GM12875 (cell line): ENCODE data around the gene GINS2.

Experiments used
- H3K4me3 ChIP-seq: one replicate; pipeline ENCODE4 v1.5.1; 2011; ENCODE audit warnings: low read depth, low read length, control low read depth
- CTCF ChIP-seq: IDR thresholded peaks from 2 replicates; pipeline ENCODE4 v1.5.1; 2011; ENCODE audit warnings: low read depth, mild to moderate bottlenecking, control low read depth, inconsistent platforms, low read length, moderate library complexity, borderline replicate concordance; ENCODE audit not compliant: insufficient read depth

The GINS2 gene

GRCh38 chr16:85667841-85668413 lies 20.8 kb downstream of the GINS2 start:
- TF ChIP-seq CTCF: no peak
- no peak overlapping the region for H3K4me3 ChIP-seq

GRCh38 chr16:85667261-85667660 lies 21.5 kb downstream of the GINS2 start:
- H3K4me3 ChIP-seq: no peak overlapping the region
- TF ChIP-seq CTCF: no peak

GRCh38 chr16:85665929-85666328 lies 22.8 kb downstream of the GINS2 start:
- no peak overlapping the region for H3K4me3 ChIP-seq
- TF ChIP-seq CTCF: no peak

- TF ChIP-seq CTCF: no peak
- no peak overlapping the region for H3K4me3 ChIP-seq
Observed at GRCh38 chr16:85665373-85665740, 23.4 kb downstream of the GINS2 start.

- no peak for TF ChIP-seq CTCF
Observed at GRCh38 chr16:85664580-85665372, 24.0 kb downstream of the GINS2 start.

GRCh38 chr16:85663891-85664321 lies 24.8 kb downstream of the GINS2 start:
- TF ChIP-seq CTCF: no peak
- H3K4me3 ChIP-seq: no peak overlapping the region

More at GRCh38 chr16:85664580-85665372, 24.0 kb downstream of the GINS2 start:
- no peak overlapping the region for H3K4me3 ChIP-seq
